Hepatocyte (in vitro differentiated cells): ENCODE results near the gene CHP1. TPM values are rescaled to one million over a fixed set of nuclear protein-coding genes. Genes with fewer than 3 reads are reported as not detected.
"Not testable (repeated sequence)": the region's sequence is repeated elsewhere in the genome, so short reads cannot be mapped to it uniquely, and the experiment has no call there.

Source experiments
- DNase-seq: peaks from one replicate; pipeline ENCODE4 v3.0.0-alpha.2; 2016; ENCODE audit warnings: low spot score
- H2AFZ ChIP-seq: fragments of 200-600 bp; sonication (generic); 2 replicates; pipeline ENCODE4 v1.6.0; 2016; ENCODE audit warnings: antibody characterized with exemption, mild to moderate bottlenecking
- H3K27ac ChIP-seq: fragments of 200-600 bp; sonication (generic); 2 replicates; pipeline ENCODE4 v1.5.1; 2016; ENCODE audit warnings: mild to moderate bottlenecking
- H3K27me3 ChIP-seq: fragments of 200-600 bp; sonication (generic); 2 replicates; pipeline ENCODE4 v1.6.1; 2016
- H3K36me3 ChIP-seq: fragments of 200-600 bp; sonication (generic); replicated peaks from 2 replicates; pipeline ENCODE4 v1.5.1; 2016; ENCODE audit warnings: low read depth; ENCODE audit not compliant: insufficient read depth
- H3K4me1 ChIP-seq: fragments of 200-600 bp; sonication (generic); 2 replicates; pipeline ENCODE4 v1.5.1; 2016; ENCODE audit warnings: mild to moderate bottlenecking, moderate library complexity; ENCODE audit not compliant: insufficient read depth
- H3K4me2 ChIP-seq: fragments of 200-600 bp; sonication (generic); 2 replicates; pipeline ENCODE4 v1.6.0; 2016
- H3K4me3 ChIP-seq: fragments of 200-600 bp; sonication (generic); 2 replicates; pipeline ENCODE4 v1.5.1; 2016; ENCODE audit warnings: mild to moderate bottlenecking
- H3K79me2 ChIP-seq: fragments of 200-600 bp; sonication (generic); 2 replicates; pipeline ENCODE4 v1.6.0; 2017; ENCODE audit warnings: mild to moderate bottlenecking
- H3K9me2 ChIP-seq: fragments of 200-600 bp; sonication (generic); replicated peaks from 2 replicates; pipeline ENCODE4 v1.6.0; 2017; ENCODE audit warnings: mild to moderate bottlenecking; ENCODE audit not compliant: insufficient read depth
- H3K9me3 ChIP-seq: fragments of 200-600 bp; sonication (generic); 2 replicates; pipeline ENCODE4 v1.5.1; 2016; ENCODE audit warnings: low read depth, mild to moderate bottlenecking
- H4K20me1 ChIP-seq: fragments of 200-600 bp; sonication (generic); 2 replicates; pipeline ENCODE4 v1.6.0; 2016; ENCODE audit warnings: mild to moderate bottlenecking; ENCODE audit not compliant: insufficient read depth, poor library complexity, severe bottlenecking
- EZH2 ChIP-seq: fragments of 200-600 bp; sonication (generic); IDR thresholded peaks from 2 replicates; pipeline ENCODE4 v1.6.1; 2016; ENCODE audit warnings: antibody characterized with exemption, mild to moderate bottlenecking, borderline replicate concordance
- EZH2phosphoT487 ChIP-seq: fragments of 200-600 bp; sonication (generic); IDR thresholded peaks from one replicate; pipeline ENCODE4 v1.6.1; 2018; ENCODE audit warnings: antibody characterized with exemption, mild to moderate bottlenecking, low read depth, moderate library complexity; ENCODE audit not compliant: unreplicated experiment, severe bottlenecking
- WGBS: methylation state at CpG from one replicate; pipeline ENCODE4 v1.1.6; 2016; ENCODE audit warnings: low lambda C conversion rate; ENCODE audit errors: missing lambda C conversion rate; 5-methylcytosine and 5-hydroxymethylcytosine counted together
- polyA plus RNA-seq: library from polyadenylated mRNA; unstranded; fragments of >200 nt; fragmentation: Nextera tagmentation; extraction: Ambion mirVana; gene quantifications from 2 replicates; pipeline ENCODE4 v1.2.1, GENCODE V29; 2016
- total RNA-seq: library from RNA; depleted of rRNA; stranded (reverse); fragments of >200 nt; gene quantifications from 2 replicates; pipeline ENCODE4 v1.2.3, GENCODE V29; 2014
- TF ChIP-seq, protein P1 (sequence below): fragments of 200-600 bp; sonication (generic); IDR thresholded peaks from 2 replicates; pipeline ENCODE4 v1.5.1; 2016; ENCODE audit warnings: antibody characterized with exemption, mild to moderate bottlenecking; ENCODE audit not compliant: poor library complexity

CHP1 gene
- total and polyA plus RNA-seq, 2 experiments from 2014 or later = 39.0 to 163 TPM

DNA sequence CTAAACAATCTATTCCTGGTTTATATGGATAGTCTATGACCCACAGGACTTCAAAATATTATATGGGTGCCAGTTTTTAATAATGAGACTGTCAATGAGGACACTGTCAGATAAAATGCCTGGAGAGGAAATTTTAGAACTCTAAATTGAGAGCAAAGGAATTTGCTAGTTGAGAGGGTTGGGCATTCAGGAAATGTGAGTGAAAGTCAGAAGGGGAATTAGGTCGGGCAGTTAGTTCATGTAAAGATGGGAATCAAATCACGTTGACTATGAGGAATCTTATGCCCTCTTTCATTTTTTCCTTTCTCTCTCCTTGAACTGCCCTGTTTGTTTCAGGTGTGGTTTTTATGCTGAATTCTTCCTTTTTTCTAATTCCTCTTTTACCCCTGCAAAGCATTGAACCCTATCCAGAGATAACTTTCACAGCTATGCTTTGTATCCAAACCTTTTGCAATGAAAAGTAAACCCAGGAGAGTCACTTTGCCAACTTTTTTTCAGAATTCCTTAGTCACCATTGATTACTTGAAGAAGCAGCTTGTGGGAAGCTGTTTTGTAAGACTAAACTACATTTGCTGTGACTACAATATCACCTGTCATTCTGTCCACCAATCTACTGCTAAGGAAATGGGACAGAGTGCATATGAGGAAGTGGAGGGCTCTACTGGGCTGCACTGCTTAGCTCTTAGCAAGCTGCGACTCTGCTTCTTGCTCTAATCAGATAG is 27.8 kb downstream of the CHP1 start:
- TF ChIP-seq EZH2 (no peak), EZH2phosphoT487 (no peak)
- TF ChIP-seq, protein P1, sequence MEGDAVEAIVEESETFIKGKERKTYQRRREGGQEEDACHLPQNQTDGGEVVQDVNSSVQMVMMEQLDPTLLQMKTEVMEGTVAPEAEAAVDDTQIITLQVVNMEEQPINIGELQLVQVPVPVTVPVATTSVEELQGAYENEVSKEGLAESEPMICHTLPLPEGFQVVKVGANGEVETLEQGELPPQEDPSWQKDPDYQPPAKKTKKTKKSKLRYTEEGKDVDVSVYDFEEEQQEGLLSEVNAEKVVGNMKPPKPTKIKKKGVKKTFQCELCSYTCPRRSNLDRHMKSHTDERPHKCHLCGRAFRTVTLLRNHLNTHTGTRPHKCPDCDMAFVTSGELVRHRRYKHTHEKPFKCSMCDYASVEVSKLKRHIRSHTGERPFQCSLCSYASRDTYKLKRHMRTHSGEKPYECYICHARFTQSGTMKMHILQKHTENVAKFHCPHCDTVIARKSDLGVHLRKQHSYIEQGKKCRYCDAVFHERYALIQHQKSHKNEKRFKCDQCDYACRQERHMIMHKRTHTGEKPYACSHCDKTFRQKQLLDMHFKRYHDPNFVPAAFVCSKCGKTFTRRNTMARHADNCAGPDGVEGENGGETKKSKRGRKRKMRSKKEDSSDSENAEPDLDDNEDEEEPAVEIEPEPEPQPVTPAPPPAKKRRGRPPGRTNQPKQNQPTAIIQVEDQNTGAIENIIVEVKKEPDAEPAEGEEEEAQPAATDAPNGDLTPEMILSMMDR = no peak
- Histone ChIP-seq H3K4me1 (peaks cover 31% of the 10 kb centered on the region), H3K27ac (peak overlapping the region; percentile 85)

DNA sequence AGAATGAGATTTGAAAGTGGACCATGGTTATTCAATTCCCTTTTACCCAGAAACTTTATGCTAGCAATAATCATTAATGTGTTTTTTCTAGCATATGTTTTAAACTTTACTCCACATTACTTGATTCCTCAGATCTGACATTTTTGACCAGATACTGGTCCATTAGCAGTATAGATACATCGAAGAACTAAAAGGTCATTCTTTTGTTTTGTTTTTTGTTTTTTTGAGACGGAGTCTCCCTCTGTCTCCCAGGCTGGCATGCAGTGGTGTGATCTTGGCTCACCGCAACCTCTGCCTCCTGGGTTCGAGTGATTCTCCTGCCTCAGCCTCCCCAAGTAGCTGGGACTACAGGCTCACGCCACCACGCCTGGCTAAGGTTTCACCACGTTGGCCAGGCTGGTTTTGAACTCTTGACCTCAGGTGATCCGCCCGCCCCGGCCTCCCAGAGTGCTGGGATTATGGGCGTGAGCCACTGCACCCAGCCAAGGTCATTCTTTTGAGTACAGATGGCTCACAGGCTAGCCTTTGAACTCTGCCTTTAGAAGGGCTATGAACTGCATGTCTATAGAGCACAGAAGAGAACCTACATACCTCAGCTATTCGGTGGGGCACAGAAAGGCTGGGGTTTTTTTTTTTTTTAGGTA is 28.6 kb downstream of the CHP1 start:
- H3K4me1 ChIP-seq = peaks cover 37% of the 10 kb centered on the region
- no peak for TF ChIP-seq EZH2phosphoT487
- TF ChIP-seq, protein P1 = no peak
- TF ChIP-seq EZH2 = no peak
- no peak overlapping the region for H2AFZ ChIP-seq
- no peaks in the 10 kb centered on the region for H3K27me3 ChIP-seq
- no peaks in the 10 kb centered on the region for H3K9me3 ChIP-seq
- H3K4me3 ChIP-seq = no peak overlapping the region
- peak overlapping the region; percentile 41 for H3K4me2 ChIP-seq
- H3K36me3 ChIP-seq = peaks cover 4% of the 10 kb centered on the region
- peaks cover 14% of the 10 kb centered on the region for H3K79me2 ChIP-seq
- no peaks in the 10 kb centered on the region for H4K20me1 ChIP-seq
- H3K27ac ChIP-seq = peak overlapping the region; percentile 85
- 78% methylated on average over 12 of the region's 12 CpGs for WGBS
- peak; percentile 30 for DNase-seq
- H3K9me2 ChIP-seq = no peaks in the 10 kb centered on the region

More for the DNA sequence above, 27.8 kb downstream of the CHP1 start:
- Histone ChIP-seq H4K20me1 (no peaks in the 10 kb centered on the region), H3K4me2 (peak overlapping the region; percentile 51), H3K4me3 (no peak overlapping the region), H3K9me3 (no peaks in the 10 kb centered on the region), H3K27me3 (no peaks in the 10 kb centered on the region), H3K9me2 (no peaks in the 10 kb centered on the region), H2AFZ (no peak overlapping the region), H3K79me2 (peaks cover 14% of the 10 kb centered on the region), H3K36me3 (peaks cover 4% of the 10 kb centered on the region)
- DNase-seq = peak; percentile 62
- WGBS = 67% methylated on average over 3 of the region's 3 CpGs

DNA sequence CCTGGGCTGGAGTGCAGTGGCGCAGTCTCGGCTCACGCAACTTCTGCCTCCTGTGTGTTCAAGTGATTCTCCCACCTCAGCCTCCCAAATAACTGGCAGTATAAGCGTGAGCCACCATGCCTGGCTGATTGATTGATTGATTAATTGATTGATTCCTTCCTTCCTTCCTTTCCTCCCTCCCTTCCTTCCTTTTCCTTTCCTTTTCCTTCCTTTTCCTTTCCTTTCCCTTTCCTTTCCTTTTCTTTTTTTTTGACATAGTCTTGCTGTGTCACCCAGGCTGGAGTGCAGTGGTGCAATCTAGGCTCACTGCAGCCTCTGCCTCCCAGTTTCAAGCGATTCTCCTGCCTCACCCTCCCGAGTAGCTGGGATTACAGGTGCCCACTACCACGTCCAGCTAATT is 29.9 kb downstream of the CHP1 start:
- H3K4me3 ChIP-seq, H3K9me2 ChIP-seq, H2AFZ ChIP-seq, DNase-seq, H3K4me2 ChIP-seq, H3K27me3 ChIP-seq, H3K27ac ChIP-seq, H3K9me3 ChIP-seq, H3K36me3 ChIP-seq, H4K20me1 ChIP-seq: not testable (repeated sequence)
- WGBS = 98% methylated on average over 7 of the region's 7 CpGs
- peaks cover 34% of the 10 kb centered on the region for H3K4me1 ChIP-seq
- H3K79me2 ChIP-seq = peaks cover 14% of the 10 kb centered on the region

DNA sequence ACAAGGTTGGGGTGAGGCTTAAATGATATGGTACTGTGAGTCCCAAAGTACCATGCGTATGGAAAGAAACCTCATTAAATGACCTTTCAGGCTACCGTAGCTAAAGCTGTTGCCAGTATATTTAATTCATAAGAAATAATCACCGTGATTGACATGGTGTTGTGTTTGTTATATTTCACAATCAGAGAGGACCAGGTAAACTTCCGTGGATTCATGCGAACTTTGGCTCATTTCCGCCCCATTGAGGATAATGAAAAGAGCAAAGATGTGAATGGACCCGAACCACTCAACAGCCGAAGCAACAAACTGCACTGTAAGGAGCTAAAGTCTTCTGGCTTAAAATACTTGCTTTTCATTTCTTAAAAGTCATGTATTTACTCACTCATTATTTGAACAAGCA is 31.5 kb downstream of the CHP1 start:
- Histone ChIP-seq H3K4me1 (peaks cover 32% of the 10 kb centered on the region), H4K20me1 (no peaks in the 10 kb centered on the region), H2AFZ (no peak overlapping the region), H3K4me2 (no peak overlapping the region), H3K9me2 (no peaks in the 10 kb centered on the region), H3K4me3 (no peak overlapping the region), H3K27me3 (no peaks in the 10 kb centered on the region), H3K27ac (no peak overlapping the region), H3K79me2 (peaks cover 17% of the 10 kb centered on the region), H3K9me3 (no peaks in the 10 kb centered on the region), H3K36me3 (peaks cover 4% of the 10 kb centered on the region)
- TF ChIP-seq, protein P1 = no peak
- TF ChIP-seq EZH2 = no peak
- no peak for TF ChIP-seq EZH2phosphoT487
- 87% methylated on average over 8 of the region's 8 CpGs for WGBS
- no peak for DNase-seq
